Endodermal cell (in vitro differentiated cells): ENCODE results near the gene TANK. TPM values are rescaled to one million over a fixed set of nuclear protein-coding genes. Genes with fewer than 3 reads are reported as not detected.

Source experiments
- DNase-seq: peaks from one replicate; pipeline ENCODE4 v3.0.0-alpha.2; 2017
- H3K27ac ChIP-seq: 2 replicates; pipeline ENCODE4 v1.5.1; 2013; ENCODE audit warnings: mild to moderate bottlenecking, low read depth, low read length, moderate library complexity
- H3K27me3 ChIP-seq: 2 replicates; pipeline ENCODE4 v1.6.1; 2013; ENCODE audit warnings: mild to moderate bottlenecking, low read length, moderate library complexity; ENCODE audit not compliant: insufficient read depth, control insufficient read depth, poor library complexity, severe bottlenecking
- H3K36me3 ChIP-seq: 2 replicates; pipeline ENCODE4 v1.7.0; 2013; ENCODE audit warnings: mild to moderate bottlenecking, low read length, moderate library complexity; ENCODE audit not compliant: control insufficient read depth, insufficient read depth
- H3K4me1 ChIP-seq: one replicate; pipeline ENCODE4 v1.7.0; 2013; ENCODE audit warnings: low read length; ENCODE audit not compliant: control insufficient read depth, insufficient read depth
- H3K4me3 ChIP-seq: 2 replicates; pipeline ENCODE4 v1.5.1; 2013; ENCODE audit warnings: mild to moderate bottlenecking, low read length, moderate library complexity
- H3K9ac ChIP-seq: 2 replicates; pipeline ENCODE4 v1.6.1; 2013; ENCODE audit warnings: mild to moderate bottlenecking, low read length, moderate library complexity; ENCODE audit not compliant: poor library complexity, severe bottlenecking; ENCODE audit errors: extremely low read depth
- H3K9me3 ChIP-seq: 2 replicates; pipeline ENCODE4 v1.6.1; 2013; ENCODE audit warnings: mild to moderate bottlenecking, low read length, moderate library complexity; ENCODE audit not compliant: control insufficient read depth
- H3K27ac Mint-ChIP-seq: 2 replicates; pipeline ENCODE4 v1.8.0; 2020; ENCODE audit warnings: mixed read lengths
- H3K27me3 Mint-ChIP-seq: 2 replicates; pipeline ENCODE4 v1.8.0; 2021; ENCODE audit warnings: mild to moderate bottlenecking, mixed read lengths; ENCODE audit not compliant: insufficient read depth
- H3K36me3 Mint-ChIP-seq: 2 replicates; pipeline ENCODE4 v1.8.0; 2020; ENCODE audit warnings: low read depth, mixed read lengths
- H3K4me1 Mint-ChIP-seq: 2 replicates; pipeline ENCODE4 v1.8.0; 2020; ENCODE audit warnings: mixed read lengths
- H3K4me3 Mint-ChIP-seq: 2 replicates; pipeline ENCODE4 v1.8.0; 2020; ENCODE audit warnings: mild to moderate bottlenecking, moderate library complexity, mixed read lengths
- H3K9me3 Mint-ChIP-seq: 2 replicates; pipeline ENCODE4 v1.8.0; 2020; ENCODE audit warnings: mild to moderate bottlenecking, mixed read lengths
- WGBS, 2 experiments: methylation state at CpG; one replicate each; pipeline versions ENCODE4 v1.1.5 to v1.1.7; 2013; ENCODE audit warnings: missing lambda C conversion rate in 2 of 2, mixed read lengths in 1 of 2; ENCODE audit not compliant: insufficient coverage in 1 of 2, insufficient read length in 1 of 2; 5-methylcytosine and 5-hydroxymethylcytosine counted together
- total RNA-seq, 2 donors: library from RNA; stranded (reverse); fragmentation: NEBNext Ultra II Directional in 1 of 2; extraction: Animal tissue kit (Norgen Biotek cat#: 25700) in 1 of 2; gene quantifications; 2 replicates in 1 of 2; 3 replicates in 1 of 2; pipeline ENCODE4 v1.2.1, GENCODE V29; 2021
- TF ChIP-seq, protein P1 (sequence below): fragments of 200-600 bp; sonication (generic); conservative IDR thresholded peaks from 2 replicates; pipeline ENCODE4 v1.5.0; 2021; ENCODE audit warnings: antibody characterized with exemption, mild to moderate bottlenecking

TANK gene
- total RNA-seq, 2 donors from 2014 or later = 22.4 to 33.2 TPM

DNA sequence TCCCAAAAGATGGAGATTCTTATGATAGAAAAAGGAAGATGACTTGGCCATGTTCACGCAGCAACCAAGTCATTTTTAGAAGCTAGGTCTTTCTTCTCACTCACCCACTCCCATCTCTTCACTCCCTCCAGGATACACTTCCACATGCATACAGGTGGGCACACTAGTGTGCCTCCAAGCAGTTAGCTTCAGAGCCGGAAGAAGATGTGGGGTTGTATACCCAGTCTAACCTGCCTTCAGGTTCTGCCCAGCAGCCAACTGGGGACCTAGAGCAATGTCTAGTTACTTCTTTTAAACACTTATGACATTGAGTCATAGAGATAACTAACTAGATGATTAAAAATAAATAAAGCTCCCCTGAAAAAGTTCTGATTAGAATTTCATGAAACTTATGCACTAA is 21.8 kb upstream of the TANK start:
- no peaks in the 10 kb centered on the region for H3K9me3 ChIP-seq
- Mint-ChIP-seq H3K36me3 (no peaks in the 10 kb centered on the region), H3K4me3 (no peak overlapping the region), H3K27me3 (no peaks in the 10 kb centered on the region), H3K9me3 (peaks cover 3% of the 10 kb centered on the region), H3K4me1 (peaks cover 16% of the 10 kb centered on the region), H3K27ac (no peak overlapping the region)
- no peaks in the 10 kb centered on the region for H3K36me3 ChIP-seq
- H3K4me3 ChIP-seq = no peak overlapping the region
- 98% methylated on average over 2 of the region's 2 CpGs; no CpG with 5 or more reads in 1 of the 2 experiments for WGBS, 2 experiments
- no peak overlapping the region for H3K9ac ChIP-seq
- no peak for DNase-seq
- no peaks in the 10 kb centered on the region for H3K27me3 ChIP-seq
- TF ChIP-seq, protein P1, sequence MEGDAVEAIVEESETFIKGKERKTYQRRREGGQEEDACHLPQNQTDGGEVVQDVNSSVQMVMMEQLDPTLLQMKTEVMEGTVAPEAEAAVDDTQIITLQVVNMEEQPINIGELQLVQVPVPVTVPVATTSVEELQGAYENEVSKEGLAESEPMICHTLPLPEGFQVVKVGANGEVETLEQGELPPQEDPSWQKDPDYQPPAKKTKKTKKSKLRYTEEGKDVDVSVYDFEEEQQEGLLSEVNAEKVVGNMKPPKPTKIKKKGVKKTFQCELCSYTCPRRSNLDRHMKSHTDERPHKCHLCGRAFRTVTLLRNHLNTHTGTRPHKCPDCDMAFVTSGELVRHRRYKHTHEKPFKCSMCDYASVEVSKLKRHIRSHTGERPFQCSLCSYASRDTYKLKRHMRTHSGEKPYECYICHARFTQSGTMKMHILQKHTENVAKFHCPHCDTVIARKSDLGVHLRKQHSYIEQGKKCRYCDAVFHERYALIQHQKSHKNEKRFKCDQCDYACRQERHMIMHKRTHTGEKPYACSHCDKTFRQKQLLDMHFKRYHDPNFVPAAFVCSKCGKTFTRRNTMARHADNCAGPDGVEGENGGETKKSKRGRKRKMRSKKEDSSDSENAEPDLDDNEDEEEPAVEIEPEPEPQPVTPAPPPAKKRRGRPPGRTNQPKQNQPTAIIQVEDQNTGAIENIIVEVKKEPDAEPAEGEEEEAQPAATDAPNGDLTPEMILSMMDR = no peak
- H3K27ac ChIP-seq = no peak overlapping the region
- peaks cover 6% of the 10 kb centered on the region for H3K4me1 ChIP-seq

DNA sequence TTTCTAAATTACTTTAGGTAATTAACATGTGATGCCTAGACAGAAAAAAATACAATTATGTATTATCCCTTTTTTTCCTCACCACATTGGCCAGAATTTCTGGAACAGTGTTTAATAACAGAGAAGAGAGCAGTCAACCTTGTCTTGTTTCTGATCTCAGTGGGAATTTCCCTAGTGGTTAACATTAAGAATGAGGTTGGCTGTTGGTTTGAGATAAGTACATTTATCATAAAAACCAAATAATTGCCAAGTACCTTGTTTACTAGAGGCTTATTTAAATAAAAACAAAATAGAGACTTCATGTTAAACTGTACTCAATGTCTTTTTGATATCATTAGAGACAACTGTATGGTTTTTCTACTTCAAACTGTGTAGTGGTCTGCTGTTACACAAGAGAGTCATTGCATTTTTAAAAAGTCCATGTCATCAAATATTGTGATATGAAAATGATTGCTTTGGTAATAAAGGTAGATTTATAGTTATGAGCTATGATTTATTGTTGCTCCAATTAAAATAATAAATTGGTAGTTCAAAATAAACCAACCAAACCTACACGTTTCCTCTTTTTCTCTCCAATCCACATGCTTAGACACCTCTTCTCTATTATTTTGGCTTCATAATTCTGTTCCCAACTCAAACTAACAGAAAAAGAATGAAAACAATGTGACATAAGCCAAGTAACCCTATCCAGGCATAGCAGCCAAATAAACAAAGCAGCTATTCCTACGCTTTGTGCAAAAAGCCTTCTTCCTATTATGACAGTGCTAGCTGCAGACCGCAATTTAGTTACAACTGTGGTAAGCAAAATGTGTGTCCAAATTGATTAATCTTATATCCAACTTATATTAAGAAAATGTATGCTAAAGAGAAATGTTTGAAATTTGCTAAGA is 20.9 kb upstream of the TANK start:
- no peaks in the 10 kb centered on the region for H3K27me3 ChIP-seq
- DNase-seq = no peak
- Mint-ChIP-seq H3K27ac (no peak overlapping the region), H3K4me1 (peaks cover 15% of the 10 kb centered on the region), H3K4me3 (no peak overlapping the region), H3K9me3 (peaks cover 3% of the 10 kb centered on the region), H3K36me3 (no peaks in the 10 kb centered on the region), H3K27me3 (peaks cover 7% of the 10 kb centered on the region)
- H3K4me3 ChIP-seq = no peak overlapping the region
- no peak overlapping the region for H3K9ac ChIP-seq
- H3K4me1 ChIP-seq = peaks cover 6% of the 10 kb centered on the region
- H3K9me3 ChIP-seq = no peaks in the 10 kb centered on the region
- 90 to 100% methylated on average over 1 to 3 of the region's 3 CpGs for WGBS, 2 experiments
- TF ChIP-seq, protein P1 = no peak
- H3K36me3 ChIP-seq = no peaks in the 10 kb centered on the region
- H3K27ac ChIP-seq = no peak overlapping the region

DNA sequence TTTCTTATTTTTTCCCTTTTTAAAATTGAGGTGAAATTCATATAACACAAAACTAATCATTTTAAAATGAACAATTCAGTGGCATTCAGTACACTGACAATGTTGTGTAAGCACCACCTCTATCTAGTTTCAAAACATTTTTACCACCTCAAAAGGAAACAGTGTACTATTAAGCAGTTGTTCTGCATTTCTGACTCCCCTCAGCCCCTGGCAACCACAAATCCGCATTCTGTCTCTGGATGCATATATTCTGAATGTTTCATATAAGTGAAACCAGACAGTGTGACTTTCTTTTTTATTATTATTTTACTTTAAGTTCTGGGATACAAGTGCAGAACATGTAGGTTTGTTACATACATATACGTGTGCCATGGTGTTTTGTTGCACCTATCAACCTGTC is 19.2 kb upstream of the TANK start:
- no peak overlapping the region for H3K27ac Mint-ChIP-seq
- 100% methylated on average over 2 of the region's 2 CpGs; no CpG with 5 or more reads in 1 of the 2 experiments for WGBS, 2 experiments
- peaks cover 6% of the 10 kb centered on the region for H3K4me1 Mint-ChIP-seq

More for the DNA sequence above, 19.2 kb upstream of the TANK start:
- no peaks in the 10 kb centered on the region for H3K27me3 ChIP-seq
- no peak for DNase-seq
- no peak overlapping the region for H3K4me3 ChIP-seq
- H3K27me3 Mint-ChIP-seq = peaks cover 7% of the 10 kb centered on the region
- H3K9ac ChIP-seq = no peak overlapping the region
- no peak overlapping the region for H3K4me3 Mint-ChIP-seq
- no peaks in the 10 kb centered on the region for H3K36me3 ChIP-seq
- H3K9me3 Mint-ChIP-seq = peaks cover 3% of the 10 kb centered on the region
- H3K27ac ChIP-seq = no peak overlapping the region
- no peaks in the 10 kb centered on the region for H3K4me1 ChIP-seq
- TF ChIP-seq, protein P1 = no peak
- no peaks in the 10 kb centered on the region for H3K9me3 ChIP-seq
- no peaks in the 10 kb centered on the region for H3K36me3 Mint-ChIP-seq
